NOMO-1 (cell line): ENCODE data around the gene HTT-AS.

Experiments used
- DNase-seq, 2 experiments: peaks; one replicate each; lab custom pipeline; 2025; ENCODE audit not compliant: unreplicated experiment in 2 of 2; lab: John Stamatoyannopoulos, UW

HTT-AS gene

GRCh38 chr4:3031357-3032082 is 42.8 kb downstream of the HTT-AS start:
- DNase-seq = no peak

GRCh38 chr4:3030566-3031356 is 43.6 kb downstream of the HTT-AS start:
- DNase-seq = no peak

DNA sequence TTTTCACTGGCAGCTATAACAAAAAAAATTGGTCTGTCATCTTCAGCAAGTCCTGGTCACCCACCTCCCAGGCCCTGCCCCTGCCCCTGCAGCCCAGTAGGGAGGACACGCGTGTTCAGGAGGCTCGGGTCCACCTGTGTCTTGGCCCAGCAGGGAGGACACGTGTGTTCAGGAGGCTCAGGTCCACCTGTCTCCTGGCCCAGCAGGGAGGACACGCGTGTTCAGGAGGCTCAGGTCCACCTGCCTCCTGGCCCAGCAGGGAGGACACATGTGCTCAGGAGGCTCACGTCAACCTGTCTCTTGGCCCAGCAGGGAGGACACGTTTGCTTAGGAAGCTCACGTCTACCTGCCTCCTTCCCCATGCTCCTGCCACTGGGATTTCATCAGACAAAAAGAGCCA is 44.9 kb downstream of the HTT-AS start:
- DNase-seq = no peak

GRCh38 chr4:3026540-3026939 is 47.8 kb downstream of the HTT-AS start:
- DNase-seq = no peak

- DNase-seq = no peak
These were observed 48.5 kb downstream of the HTT-AS start for GRCh38 chr4:3025881-3026280.

DNA sequence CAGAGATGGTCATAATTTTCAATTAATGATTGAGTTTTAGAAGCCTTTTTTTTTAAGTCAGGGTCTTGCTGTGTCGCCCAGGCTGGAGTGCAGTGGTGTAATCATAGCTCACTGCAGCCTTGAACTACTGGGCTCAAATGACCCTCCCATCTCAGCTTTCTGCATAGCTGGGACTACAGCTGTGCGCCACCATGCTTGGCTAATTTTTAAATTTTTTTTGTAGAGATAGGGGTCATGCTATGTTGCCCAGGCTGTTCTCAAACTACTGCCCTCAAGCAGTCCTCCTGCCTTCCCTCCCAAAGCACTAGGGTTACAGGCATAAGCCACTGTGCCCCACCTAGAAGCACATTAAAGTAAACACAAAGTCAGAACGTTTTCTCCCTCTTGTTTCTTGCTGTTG is 51.7 kb downstream of the HTT-AS start:
- no peak for DNase-seq

DNA sequence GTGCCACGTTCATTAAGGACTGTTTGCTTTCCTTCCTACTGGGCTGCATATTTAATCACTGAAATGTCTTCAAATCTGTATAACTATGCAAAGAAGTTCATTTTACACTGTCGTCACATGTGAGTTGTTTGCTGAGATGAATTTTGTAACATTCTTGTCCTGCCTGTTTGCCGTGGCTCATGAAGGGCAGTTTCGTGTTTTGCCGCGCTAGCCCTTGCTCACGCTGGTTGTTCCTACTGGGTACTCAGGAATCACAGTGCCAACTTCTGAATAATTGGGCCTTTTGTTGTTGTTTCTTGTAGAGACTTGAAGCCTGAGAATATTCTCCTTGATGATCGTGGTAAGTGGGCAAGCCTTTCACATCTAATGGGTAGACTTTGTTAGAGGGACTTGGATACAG is 52.2 kb downstream of the HTT-AS start:
- DNase-seq = no peak

GRCh38 chr4:3021627-3022026 is 52.7 kb downstream of the HTT-AS start:
- DNase-seq = no peak

GRCh38 chr4:3021127-3021526 is 53.2 kb downstream of the HTT-AS start:
- DNase-seq = no peak

DNA sequence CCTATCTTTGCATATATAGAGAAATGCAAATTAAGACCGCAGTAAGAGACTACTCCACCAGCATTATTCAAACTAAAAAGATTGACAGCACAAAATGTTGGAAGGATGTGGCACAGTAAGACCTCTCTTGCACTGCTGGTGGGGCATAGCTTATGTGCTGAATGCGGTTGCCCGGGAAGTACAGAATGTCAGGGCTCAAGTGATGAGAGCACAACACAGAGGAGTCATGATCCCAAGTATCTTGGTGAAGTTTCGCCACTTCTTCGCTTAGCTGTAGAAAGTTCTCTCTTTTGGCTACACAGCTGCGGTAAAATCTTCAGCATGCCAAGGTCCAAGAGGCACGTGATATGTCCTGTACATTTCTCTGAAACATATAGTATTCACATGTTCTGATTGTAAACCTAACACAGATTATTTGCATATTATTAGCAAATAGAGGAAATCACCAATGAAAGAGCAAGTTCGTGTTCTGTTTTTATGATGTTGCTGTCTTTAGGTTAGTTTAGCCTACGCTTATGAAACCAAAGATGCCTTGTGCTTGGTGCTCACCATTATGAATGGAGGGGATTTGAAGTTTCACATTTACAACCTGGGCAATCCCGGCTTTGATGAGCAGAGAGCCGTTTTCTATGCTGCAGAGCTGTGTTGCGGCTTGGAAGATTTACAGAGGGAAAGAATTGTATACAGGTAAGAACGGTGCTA is 55.0 kb downstream of the HTT-AS start:
- DNase-seq = no peak

- no peak for DNase-seq
These were observed 56.8 kb downstream of the HTT-AS start for GRCh38 chr4:3017504-3017903.

DNA sequence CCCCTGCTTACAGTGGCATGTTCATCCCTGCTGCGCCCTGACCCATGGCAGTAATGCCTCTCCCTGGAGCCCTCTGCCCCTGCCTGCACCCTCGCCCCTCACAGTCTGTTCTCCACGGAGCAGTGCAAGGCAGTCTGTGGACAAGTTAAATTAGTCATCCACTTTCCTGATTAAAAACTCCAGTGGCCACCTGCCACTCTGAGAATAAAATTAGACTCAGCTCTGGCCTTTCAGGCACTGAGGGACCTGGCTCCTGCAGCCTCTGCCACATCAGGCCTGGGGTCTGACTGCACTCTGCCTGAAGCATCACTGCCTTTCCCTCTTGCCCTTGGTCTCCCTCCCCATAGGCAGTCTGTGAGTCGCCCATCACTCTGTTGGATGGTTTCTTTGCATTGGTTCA is 57.4 kb downstream of the HTT-AS start:
- DNase-seq = no peak

DNA sequence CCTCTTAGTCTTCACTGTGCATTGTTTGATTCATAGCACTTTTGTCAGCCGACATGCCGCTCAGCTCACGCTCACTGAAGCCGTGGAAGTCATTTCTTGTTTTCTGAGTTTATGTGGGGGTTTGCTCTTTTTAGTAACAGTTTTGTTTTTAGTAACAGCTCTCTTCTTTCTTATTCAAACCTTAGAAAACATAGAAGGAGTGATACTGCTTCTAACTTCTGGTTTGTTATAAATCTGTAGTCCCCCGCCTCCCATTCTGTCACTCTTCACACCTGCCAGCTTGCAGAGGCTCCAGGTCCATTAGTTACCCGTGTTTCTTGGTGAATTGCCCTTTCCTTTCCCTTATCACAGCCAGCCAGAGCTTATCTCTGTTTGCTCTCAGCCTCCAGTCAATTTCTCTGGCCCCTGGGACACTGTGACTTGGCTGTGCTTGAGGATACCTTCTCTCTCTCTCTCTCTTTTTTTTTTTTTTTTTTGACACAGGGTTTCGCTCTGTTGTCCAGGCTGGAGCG is 60.4 kb downstream of the HTT-AS start:
- no peak for DNase-seq
